NCI-H524 treated with DMSO at 0.1 percent for 48 hours (cell line): ENCODE results near the gene PALB2.

Experiments
- DNase-seq: peaks from one replicate; lab custom pipeline; 2025; lab: John Stamatoyannopoulos, UW

PALB2 gene

GRCh38 chr16:23581764-23582163 lies 59.3 kb downstream of the PALB2 start:
- no peak for DNase-seq

DNA sequence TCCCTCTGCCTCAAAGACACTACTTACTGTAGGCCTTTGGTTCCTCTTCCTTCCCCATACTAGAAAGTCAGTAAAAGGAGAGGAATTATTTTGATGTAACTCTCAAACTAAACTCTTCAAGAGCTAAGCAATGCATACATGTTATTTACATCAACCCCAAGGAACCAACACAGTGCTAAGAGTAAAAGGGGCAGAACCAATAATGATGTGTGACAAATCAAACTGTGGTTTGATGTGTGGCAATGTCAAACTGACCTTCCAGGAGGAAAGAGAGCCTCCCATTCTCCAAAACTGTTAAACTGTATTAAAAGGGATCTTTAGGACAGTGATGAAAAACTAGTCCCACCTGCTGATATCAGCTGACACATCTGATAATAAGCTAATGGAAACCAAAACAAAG lies 60.7 kb downstream of the PALB2 start:
- DNase-seq: no peak

DNA sequence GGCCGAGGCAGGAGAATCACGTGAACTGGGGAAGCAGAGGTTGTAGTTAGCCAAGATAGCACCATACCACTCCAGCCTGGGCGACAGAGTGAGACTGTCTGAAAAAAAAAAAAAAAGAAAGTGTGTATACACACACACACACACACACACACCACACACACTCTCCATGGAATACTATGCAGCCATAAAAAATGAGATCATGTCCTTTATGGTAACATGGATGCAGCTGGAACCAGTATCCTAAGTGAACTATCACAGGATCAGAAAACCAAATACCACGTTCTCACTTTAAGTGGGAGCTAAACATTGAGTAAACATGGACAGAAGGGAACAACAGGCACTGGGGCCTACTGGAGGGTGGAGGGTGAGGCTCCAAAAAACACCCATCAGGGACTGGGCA lies 61.7 kb downstream of the PALB2 start:
- no peak for DNase-seq

DNA sequence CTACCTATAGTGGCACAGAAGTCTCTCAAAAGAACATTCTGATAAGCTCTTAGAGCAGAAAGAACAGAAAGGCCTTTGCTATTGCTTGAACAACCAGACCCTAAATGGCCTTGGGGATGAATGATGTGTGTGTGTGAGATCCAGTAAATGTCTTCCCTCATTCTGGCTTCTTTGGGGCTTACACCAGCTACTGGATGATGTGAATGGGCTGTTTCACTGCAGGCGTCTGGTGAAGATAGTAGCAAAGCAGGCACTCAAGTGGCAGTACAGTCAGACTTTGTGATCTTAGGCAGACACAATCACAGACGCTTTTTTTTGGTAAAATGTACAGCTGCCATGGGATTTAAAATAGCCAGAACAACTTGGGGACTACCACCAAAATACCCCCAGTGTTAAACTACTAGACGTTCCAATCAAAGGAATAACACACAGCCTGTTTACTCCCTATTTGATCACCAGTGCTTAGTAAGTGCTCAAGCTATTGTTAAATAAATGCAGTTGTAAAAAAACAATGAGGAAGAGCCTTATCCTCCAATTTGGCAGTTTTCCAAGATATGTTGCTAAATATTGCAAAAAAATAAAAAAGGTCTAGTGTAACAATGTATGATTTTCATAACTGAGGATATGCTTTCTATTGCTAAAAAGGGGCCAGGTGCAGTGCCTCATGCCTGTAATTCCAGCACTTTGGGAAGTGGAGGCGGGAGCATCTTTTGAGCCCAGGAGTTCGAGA lies 62.8 kb downstream of the PALB2 start:
- no peak for DNase-seq

DNA sequence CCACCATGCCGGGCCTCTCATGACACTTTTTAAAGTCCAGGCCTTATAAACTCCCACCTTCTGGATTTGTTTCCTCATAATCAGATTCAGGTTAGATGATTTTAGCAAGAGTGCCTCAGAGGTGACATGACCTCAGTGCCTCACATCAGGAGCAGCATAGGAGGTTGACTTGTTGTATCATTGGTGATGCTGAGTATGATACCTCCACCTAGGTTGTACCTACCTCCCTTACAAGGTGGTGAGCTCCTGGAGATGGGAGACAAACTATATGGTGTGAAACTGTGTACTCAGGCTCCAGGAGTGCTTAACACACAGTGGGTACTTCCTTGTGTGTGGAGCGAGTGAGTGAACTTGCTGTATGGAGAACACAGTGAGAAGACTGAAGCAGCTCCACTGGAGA lies 63.6 kb downstream of the PALB2 start:
- no peak for DNase-seq

- no peak for DNase-seq
These were observed 65.3 kb downstream of the PALB2 start for GRCh38 chr16:23575834-23576233.

GRCh38 chr16:23573817-23574216 lies 67.3 kb downstream of the PALB2 start:
- DNase-seq: no peak

GRCh38 chr16:23572394-23572793 lies 68.7 kb downstream of the PALB2 start:
- DNase-seq: no peak

DNA sequence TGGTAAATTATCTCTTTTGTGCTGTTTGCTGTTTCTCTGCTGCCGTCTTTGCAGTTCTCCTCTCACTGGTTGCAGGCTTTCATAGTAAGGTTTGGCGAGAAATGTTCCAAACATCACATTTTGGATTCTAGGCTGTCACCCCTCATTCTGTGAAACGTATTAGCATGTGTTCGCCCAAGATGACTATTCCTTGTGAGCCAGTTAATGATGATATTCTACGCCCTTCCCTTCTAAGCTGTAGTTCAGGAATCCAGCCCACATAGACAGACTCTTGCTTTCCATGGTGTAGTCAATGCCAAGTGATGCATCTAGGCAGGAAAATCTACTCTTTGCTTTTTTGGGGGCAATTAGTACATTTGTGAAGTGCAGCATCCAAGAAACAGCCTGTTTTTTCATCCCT lies 69.2 kb downstream of the PALB2 start:
- no peak for DNase-seq

DNA sequence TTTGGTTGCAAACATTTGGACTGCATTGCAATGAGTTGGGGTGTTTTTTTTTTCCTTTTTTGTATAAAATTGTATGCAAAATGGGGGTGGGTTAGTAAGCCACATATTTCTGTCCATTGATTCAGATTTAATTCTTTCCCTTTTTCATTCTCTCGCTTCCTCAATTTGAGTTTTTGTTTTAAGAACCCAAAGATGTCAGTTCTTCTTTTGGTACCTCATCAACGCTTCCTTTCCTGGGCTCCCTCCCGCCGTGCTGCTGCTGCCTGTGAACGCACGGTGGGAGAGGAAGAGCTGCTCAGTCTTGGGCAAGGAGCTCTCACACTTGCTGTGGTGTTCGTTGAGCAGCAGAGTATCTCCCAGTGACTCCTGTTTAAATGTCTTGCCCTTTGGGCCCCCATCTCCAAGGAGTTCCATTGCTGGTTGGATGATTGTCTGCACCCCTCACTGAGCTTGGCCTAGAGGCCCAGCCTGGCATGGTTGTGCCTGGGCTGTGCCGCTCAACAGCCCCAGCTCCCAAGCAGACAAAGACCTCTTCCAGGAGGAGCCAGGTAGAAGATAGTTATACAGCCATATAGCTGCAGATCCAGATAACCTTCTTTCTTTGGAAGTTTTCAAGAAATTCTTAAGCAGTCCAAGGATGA lies 70.0 kb downstream of the PALB2 start:
- no peak for DNase-seq

- no peak for DNase-seq
These were observed 73.5 kb downstream of the PALB2 start for GRCh38 chr16:23567602-23568001.

- DNase-seq: no peak
These were observed 74.4 kb downstream of the PALB2 start for GRCh38 chr16:23566724-23567123.

DNA sequence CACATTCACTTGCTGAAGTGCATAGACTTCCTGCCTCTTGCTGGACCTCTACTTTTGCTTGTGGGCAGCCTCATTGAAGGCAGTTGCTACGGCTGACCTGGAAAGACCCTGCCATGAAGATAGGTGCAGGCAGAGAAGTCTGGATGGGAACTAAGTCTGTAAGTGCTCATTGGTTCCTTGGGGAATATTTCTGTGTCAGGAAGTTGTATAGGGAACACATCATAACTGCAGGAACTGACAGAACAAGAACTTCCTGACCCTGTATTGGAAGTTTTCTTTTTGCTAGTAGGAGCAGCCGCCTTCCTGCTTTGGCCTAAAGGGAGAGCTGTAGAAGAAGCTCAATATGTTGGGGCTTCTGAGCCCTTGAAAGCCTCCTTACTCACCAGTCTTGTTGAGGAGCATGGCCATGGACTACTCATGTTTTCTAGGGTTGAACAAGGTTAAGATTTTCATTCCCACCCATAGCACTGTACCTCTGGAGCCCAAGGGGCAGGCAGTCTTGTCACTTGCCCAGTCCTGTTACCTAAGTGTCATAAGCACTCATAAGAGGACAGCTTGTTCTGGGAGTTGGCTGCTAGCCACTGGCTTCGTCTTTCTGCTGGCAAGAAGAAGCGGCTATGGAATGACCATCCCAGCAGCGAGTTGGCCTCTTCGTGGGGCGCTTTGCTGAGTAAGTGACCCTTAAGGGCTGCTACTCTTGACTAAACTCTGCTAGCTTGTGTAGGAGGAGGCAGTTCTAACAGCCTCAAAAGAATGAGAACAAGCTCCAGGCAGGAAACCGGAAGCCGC lies 76.3 kb downstream of the PALB2 start:
- no peak for DNase-seq

DNA sequence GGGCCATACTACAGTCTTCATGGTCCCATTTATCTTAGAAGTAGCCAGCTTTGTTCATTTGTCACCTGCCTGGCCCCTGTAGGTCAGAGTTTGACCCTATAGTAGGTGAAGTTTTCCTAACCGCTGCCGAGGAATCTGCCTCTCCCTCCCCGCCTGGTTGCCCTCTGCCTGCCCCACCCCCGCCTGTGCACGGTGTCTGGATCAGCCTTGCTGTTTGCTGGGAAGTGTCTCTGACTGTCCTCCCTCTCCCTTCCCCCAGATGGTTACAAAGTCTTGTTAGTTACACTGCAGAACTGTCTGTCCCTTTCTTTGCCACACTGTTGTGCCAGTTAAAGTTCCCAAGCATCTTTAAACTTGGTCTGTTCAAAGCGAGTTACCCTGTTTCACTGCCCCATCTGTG lies 77.9 kb downstream of the PALB2 start:
- no peak for DNase-seq

- DNase-seq: no peak
These were observed 78.6 kb downstream of the PALB2 start for GRCh38 chr16:23562505-23562904.

- no peak for DNase-seq
These were observed 79.5 kb downstream of the PALB2 start for GRCh38 chr16:23561586-23561985.

- no peak for DNase-seq
These were observed 83.1 kb downstream of the PALB2 start for GRCh38 chr16:23557779-23558702.

DNA sequence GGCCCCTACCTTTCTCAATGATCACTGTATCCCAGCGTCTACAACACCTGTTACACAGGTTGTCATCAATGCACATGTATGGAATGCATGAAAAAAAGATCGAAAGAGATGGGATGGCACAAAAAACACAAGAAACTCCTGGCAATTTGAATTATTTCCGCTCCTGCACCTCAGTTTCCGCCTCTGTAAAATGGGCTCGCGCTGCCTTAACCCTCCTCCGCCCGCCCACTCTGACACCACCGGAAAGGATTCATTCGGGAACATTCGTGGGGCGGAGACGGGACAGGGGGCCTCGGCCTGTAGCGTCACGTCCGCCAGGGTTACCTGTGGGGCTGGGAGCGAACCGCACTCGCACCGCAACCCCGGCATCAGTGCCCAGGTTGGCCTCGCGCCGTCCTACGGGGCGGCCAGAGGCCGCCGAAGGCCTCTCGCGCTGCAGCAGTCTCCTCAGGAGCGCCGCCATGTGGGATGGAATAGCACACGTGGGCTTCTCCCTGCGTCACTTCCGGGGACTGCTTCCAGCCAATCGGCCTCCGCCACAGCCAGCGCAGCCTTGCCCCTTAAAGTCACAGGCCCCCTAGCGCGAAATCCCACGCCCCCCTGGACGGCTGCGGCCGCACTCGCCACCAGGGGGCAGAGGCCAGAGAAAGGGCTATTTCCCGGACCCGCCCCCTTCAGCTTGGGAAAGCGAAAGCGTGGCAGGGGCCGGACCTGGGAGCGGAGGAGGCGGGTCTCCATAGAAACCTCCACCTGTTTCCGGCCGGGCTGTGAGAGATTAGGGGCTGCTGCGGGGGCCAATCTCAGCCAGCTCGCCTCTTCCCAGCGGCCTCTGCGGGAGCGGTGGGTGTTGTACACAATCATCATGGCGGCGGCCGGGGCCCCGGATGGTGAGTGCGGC lies 84.0 kb downstream of the PALB2 start, which contains the start of the genes EARS2 and UBFD1:
TSS of gene EARS2 (minus strand) at position 470 of the 898 bp plus-strand sequence. CDS start at position 463, 7 bp downstream.
TSS of gene UBFD1 (plus strand) at position 847 of the 898 bp plus-strand sequence. CDS start at position 863, 16 bp downstream.
- DNase-seq: peak; percentile 92

- no peak for DNase-seq
These were observed 86.6 kb downstream of the PALB2 start for GRCh38 chr16:23554536-23554935.
